GM11168 (cell line): ENCODE measurements around the gene STK32B.
"Not testable (repeated sequence)": the region's sequence is repeated elsewhere in the genome, so short reads cannot be mapped to it uniquely, and the experiment has no call there.

ENCODE experiments used
- in situ Hi-C: fragments of 300-500 bp; cut with MboI; formaldehyde crosslinking; loops from one replicate; pipeline ENCODE4 v1.12.0; 2022; ENCODE audit warnings: low sequenced_read_pairs; ENCODE audit not compliant: unreplicated experiment

Gene STK32B

GRCh38 chr4:5232549-5232948 is 181.3 kb downstream of the STK32B start:
- in situ Hi-C loops: no loop called here

DNA sequence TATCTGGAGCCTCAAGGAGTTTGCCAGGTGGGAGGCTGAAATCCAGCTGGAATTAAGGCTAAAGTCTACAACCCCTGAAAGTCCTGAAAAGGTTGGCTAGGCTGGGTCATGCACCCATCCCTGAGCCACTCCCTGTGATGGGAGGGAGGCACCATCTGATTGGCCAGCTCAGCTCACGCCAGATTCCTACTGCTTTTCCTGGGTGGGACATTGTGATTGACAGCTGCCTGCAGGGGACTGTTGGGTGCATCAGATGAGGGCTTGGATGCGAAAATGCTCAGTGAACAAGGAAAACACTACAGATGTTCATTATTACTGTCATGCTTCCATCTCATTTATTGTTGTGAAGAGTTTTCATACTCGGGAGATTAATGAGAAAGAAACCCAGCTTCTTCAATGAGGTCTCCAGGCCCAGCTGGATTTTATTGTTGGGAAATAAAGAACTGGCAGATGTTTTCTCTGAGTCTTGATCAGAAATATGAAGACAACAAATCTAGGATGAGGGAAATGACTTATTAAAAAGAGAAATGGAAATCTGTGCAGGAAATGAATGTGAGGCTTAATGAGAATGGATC is 185.9 kb downstream of the STK32B start:
- in situ Hi-C loops: no loop called here

- in situ Hi-C loops: no loop called here
These were observed 186.9 kb downstream of the STK32B start for GRCh38 chr4:5238173-5238572.

GRCh38 chr4:5247061-5247460 is 195.8 kb downstream of the STK32B start:
- in situ Hi-C loops: not testable (repeated sequence)

GRCh38 chr4:5247735-5248134 is 196.5 kb downstream of the STK32B start:
- in situ Hi-C loops: no loop called here

DNA sequence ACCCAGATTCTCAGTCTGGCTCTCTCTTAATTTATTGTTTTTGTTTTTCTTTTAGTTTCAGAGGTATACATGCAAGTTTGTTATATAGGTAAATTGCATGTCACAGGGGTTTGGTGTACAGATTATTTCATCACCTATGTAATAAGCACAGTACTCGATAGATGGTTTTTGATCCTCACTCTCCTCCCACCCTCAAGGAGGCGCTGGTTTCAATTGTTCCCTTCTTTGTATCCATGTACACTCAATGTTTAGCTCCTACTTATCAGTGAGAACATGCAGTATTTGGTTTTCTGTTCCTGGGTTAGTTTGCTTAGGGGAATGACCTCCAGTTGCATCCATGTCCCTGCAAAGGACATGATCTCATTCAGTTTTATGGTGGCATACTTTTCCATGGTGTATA is 198.4 kb downstream of the STK32B start:
- in situ Hi-C loops: no loop called here

DNA sequence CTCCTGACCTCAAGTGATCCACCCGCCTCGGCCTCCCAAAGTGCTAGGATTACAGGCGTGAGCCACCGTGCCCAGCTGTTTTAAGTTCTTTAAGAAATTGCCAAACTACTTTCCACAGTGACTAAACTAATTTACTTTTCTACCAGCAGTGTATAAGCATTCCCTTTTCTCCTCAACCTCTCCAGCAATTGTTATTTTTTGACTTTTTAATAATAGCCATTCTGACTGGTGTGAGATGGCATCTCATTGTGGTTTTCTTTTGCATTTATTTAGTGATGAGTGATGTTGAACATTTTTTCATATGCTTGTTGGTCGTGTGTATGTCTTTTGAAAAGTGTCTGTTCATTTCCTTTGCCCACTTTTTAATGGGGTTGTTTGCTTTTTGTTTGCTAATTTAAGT is 199.3 kb downstream of the STK32B start:
- in situ Hi-C loops: not testable (repeated sequence)

GRCh38 chr4:5256421-5256820 is 205.1 kb downstream of the STK32B start:
- in situ Hi-C loops: no loop called here

DNA sequence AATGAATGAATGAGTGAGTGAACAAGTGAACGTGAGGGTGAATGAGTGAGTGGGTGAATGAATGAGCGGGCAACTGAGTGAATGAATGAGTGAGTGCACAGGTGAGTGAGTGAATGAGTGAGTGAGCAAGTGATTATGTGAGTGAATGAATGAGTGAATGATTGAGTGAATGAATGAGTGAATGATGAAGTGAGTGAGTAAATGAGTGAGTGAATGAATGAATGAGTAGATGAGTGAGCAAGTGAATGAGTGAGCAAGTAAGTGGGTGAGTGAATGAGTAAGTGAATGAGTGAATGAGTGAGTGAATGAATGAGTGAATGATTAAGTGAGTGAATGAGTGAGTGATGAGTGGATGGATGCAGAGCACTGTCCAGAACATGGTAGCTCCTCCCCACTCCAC is 205.8 kb downstream of the STK32B start:
- in situ Hi-C loops: no loop called here

GRCh38 chr4:5259471-5259870 is 208.2 kb downstream of the STK32B start:
- in situ Hi-C loops: no loop called here

- in situ Hi-C loops: no loop called here
These were observed 208.8 kb downstream of the STK32B start for GRCh38 chr4:5260121-5260520.

DNA sequence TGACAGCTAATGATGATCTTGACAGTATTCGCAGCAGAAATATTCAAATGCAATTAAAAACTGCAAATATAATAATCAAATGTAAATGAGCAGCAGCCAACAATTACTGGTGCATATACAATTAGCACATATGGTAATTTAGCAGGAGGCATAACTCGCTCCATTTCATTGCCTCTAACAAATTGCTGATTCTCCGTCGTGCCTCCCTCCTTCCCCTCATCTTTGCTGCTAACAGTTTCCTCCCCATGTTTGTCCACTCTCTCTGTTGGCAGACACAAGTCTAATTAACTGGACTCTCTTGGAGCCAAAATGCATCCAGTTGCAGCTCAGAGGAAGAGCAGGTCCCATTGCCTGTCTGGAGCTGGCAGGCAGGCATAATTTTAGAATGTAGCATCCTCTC is 210.6 kb downstream of the STK32B start:
- in situ Hi-C loops: no loop called here

DNA sequence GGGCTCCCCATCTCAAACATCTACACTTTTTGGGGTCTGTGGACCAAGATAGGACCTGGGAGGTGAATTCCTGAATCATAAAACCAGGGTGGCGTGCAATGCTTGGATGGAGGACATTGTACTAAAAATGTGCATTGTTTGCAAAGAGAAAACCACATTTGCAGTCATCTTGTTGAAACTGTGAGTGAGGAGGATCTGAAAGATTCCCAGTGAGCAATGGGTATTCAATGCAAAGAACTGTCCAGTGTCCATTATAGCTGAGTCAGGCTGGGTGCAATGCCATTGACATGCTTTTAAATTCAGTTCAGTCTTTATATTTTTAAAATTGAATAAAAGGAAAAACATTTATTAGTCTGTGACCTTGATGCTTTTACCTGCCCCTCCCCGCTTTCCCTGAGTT is 215.7 kb downstream of the STK32B start:
- in situ Hi-C loops: no loop called here

- in situ Hi-C loops: no loop called here
These were observed 216.1 kb downstream of the STK32B start for GRCh38 chr4:5267408-5267807.

DNA sequence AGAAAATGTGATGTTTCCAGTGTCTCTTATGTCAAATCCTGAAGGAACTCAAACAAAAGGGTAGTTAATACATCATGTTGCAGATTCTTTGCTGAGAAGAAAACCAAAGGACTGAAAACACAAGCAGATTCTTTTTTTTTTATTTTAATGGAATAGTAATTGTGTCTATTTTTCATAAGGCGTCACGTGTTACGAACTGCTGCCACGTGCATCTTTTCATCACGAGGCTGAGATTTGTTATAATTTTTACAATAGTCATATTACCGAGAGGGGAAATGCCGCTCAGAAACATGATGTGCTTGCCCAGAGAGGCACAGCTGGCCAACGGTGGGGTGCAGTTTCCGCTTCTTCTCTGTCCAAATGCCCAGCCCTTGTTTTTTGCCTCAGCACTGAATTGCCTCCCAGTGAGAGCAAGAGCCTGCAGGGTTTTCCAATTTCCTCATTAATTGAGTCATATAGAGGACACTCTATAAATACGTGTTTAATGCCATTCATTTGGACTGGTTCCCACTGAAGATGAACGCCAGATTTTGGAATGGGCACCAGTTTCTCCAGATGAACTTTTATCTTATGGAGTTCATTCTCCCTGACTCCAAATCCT is 225.3 kb downstream of the STK32B start:
- in situ Hi-C loops: no loop called here

- in situ Hi-C loops: no loop called here
These were observed 225.8 kb downstream of the STK32B start for GRCh38 chr4:5277079-5277478.

DNA sequence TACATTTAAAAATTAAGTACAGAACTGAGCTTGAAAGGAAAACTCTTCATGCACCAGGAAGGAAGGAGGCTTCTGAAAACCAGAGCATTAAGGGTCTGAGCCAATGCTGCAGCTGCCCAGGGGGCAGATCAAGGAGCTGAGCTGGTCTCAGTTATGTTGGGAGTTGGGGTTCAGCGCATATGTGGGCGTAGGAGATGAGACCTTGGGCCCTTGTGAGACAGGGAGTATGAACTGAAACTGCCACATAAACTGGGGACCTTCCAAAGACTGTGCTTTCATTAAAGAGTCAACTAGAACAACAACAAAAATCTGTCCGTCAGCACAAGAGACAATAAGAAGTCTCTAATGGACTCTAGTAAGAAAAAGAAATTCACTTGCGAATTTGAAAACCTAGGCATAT is 226.9 kb downstream of the STK32B start:
- in situ Hi-C loops: no loop called here

GRCh38 chr4:5280069-5280468 is 228.8 kb downstream of the STK32B start:
- in situ Hi-C loops: not testable (repeated sequence)

- in situ Hi-C loops: no loop called here
These were observed 229.5 kb downstream of the STK32B start for GRCh38 chr4:5280828-5281227.

DNA sequence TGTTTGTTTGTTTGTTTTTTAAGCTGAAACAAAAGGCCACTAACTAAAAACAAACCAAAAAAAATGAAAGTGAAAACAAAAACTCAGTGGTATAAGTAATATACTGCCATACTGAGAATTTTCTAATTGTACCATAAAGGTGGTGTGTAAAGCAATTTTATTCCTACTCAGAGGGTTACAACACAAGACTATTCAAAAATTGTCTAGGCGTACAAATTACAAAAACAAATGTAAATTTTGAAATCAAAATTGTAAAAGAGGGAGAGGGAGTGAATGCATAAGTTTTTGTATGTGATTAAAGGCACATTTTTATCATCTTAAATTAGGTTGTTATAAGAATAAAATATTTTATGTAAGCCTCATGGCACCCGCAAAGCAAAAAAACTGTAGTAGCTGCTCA is 232.6 kb downstream of the STK32B start:
- in situ Hi-C loops: no loop called here

- in situ Hi-C loops: no loop called here
These were observed 233.2 kb downstream of the STK32B start for GRCh38 chr4:5284517-5284916.

- in situ Hi-C loops: no loop called here
These were observed 240.8 kb downstream of the STK32B start for GRCh38 chr4:5292101-5292500.
